H9 (cell line): ENCODE measurements around the gene LRMDA. TPM values are rescaled to one million over a fixed set of nuclear protein-coding genes. Genes with fewer than 3 reads are reported as not detected.
A peak's percentile ranks its signal among the peaks of the same experiment; 100 is the strongest.

Experiments
- DNase-seq: peaks from one replicate; pipeline ENCODE4 v3.0.0-alpha.2; 2017
- H2AFZ ChIP-seq: one replicate; pipeline ENCODE4 v1.6.1; 2013; ENCODE audit warnings: mild to moderate bottlenecking, low read length, control low read depth, moderate library complexity
- H2AK5ac ChIP-seq: 2 replicates; pipeline ENCODE4 v1.6.1; 2013; ENCODE audit warnings: low read length, control low read depth, mixed read lengths; ENCODE audit not compliant: insufficient read length
- H2BK120ac ChIP-seq: one replicate; pipeline ENCODE4 v1.6.1; 2013; ENCODE audit warnings: low read depth, mild to moderate bottlenecking, low read length, control low read depth, inconsistent platforms; ENCODE audit not compliant: poor library complexity, severe bottlenecking
- H2BK12ac ChIP-seq: 2 replicates; pipeline ENCODE4 v1.6.1; 2013; ENCODE audit warnings: low read length, control low read depth, mixed read lengths, low read depth; ENCODE audit not compliant: insufficient read length
- H2BK15ac ChIP-seq: 2 replicates; pipeline ENCODE4 v1.6.1; 2013; ENCODE audit warnings: low read depth, low read length, control low read depth
- H2BK20ac ChIP-seq: one replicate; pipeline ENCODE4 v1.6.1; 2013; ENCODE audit warnings: low read depth, mild to moderate bottlenecking, low read length, control low read depth, inconsistent platforms; ENCODE audit not compliant: poor library complexity, severe bottlenecking
- H2BK5ac ChIP-seq: 2 replicates; pipeline ENCODE4 v1.6.1; 2013; ENCODE audit warnings: low read length, control low read depth, mixed read lengths; ENCODE audit not compliant: insufficient read length
- H3K14ac ChIP-seq: 2 replicates; pipeline ENCODE4 v1.6.1; 2013; ENCODE audit warnings: low read length, control low read depth; ENCODE audit not compliant: insufficient read depth
- H3K18ac ChIP-seq: 2 replicates; pipeline ENCODE4 v1.6.1; 2013; ENCODE audit warnings: low read depth, mild to moderate bottlenecking, mixed read lengths, low read length, control low read depth; ENCODE audit not compliant: insufficient read length
- H3K23ac ChIP-seq: 2 replicates; pipeline ENCODE4 v1.6.1; 2013; ENCODE audit warnings: low read length, control low read depth, mixed read lengths, low read depth; ENCODE audit not compliant: insufficient read length
- H3K23me2 ChIP-seq: 2 replicates; pipeline ENCODE4 v1.6.1; 2013; ENCODE audit warnings: low read depth, mild to moderate bottlenecking, mixed read lengths, low read length, control low read depth; ENCODE audit not compliant: insufficient read length, poor library complexity, severe bottlenecking
- H3K27ac ChIP-seq: 2 replicates; pipeline ENCODE4 v1.5.1; 2013; ENCODE audit warnings: low read length, control low read depth, mixed read lengths, low read depth; ENCODE audit not compliant: insufficient read length
- H3K27me3 ChIP-seq: 2 replicates; pipeline ENCODE4 v1.6.1; 2013; ENCODE audit warnings: low read length, control low read depth, inconsistent platforms; ENCODE audit not compliant: insufficient read depth
- H3K4ac ChIP-seq: 2 replicates; pipeline ENCODE4 v1.6.1; 2013; ENCODE audit warnings: low read depth, mild to moderate bottlenecking, control low read depth, inconsistent platforms, low read length, moderate library complexity
- H3K4me1 ChIP-seq: 2 replicates; pipeline ENCODE4 v1.6.1; 2013; ENCODE audit warnings: low read length, control low read depth, inconsistent platforms; ENCODE audit not compliant: insufficient read depth
- H3K4me2 ChIP-seq: 2 replicates; pipeline ENCODE4 v1.6.1; 2013; ENCODE audit warnings: low read length, control low read depth, mixed read lengths; ENCODE audit not compliant: insufficient read length, insufficient read depth
- H3K56ac ChIP-seq: 2 replicates; pipeline ENCODE4 v1.6.1; 2013; ENCODE audit warnings: low read depth, mild to moderate bottlenecking, mixed read lengths, low read length, control low read depth; ENCODE audit not compliant: insufficient read length
- H3K79me1 ChIP-seq: 2 replicates; pipeline ENCODE4 v1.6.1; 2013; ENCODE audit warnings: low read depth, mild to moderate bottlenecking, moderate library complexity, low read length, control low read depth, inconsistent platforms; ENCODE audit not compliant: insufficient read depth, poor library complexity, severe bottlenecking
- H3K79me2 ChIP-seq: 2 replicates; pipeline ENCODE4 v1.6.1; 2013; ENCODE audit warnings: low read length, control low read depth, inconsistent platforms; ENCODE audit not compliant: insufficient read depth
- H3K9ac ChIP-seq: 2 replicates; pipeline ENCODE4 v1.6.1; 2013; ENCODE audit warnings: low read length, control low read depth, mixed read lengths; ENCODE audit not compliant: insufficient read length; ENCODE audit errors: extremely low read depth
- H3K9me3 ChIP-seq: one replicate; pipeline ENCODE4 v1.6.1; 2013; ENCODE audit warnings: low read depth, low read length, inconsistent platforms; ENCODE audit not compliant: control insufficient read depth
- H3T11ph ChIP-seq: one replicate; pipeline ENCODE4 v1.6.1; 2013; ENCODE audit warnings: mild to moderate bottlenecking, low read length, control low read depth, inconsistent platforms
- H4K20me1 ChIP-seq: one replicate; pipeline ENCODE4 v1.6.1; 2013; ENCODE audit not compliant: control insufficient read depth, insufficient read length, insufficient read depth
- H4K5ac ChIP-seq: 2 replicates; pipeline ENCODE4 v1.6.1; 2013; ENCODE audit warnings: low read depth, mild to moderate bottlenecking, mixed read lengths, low read length, control low read depth; ENCODE audit not compliant: insufficient read length
- H4K8ac ChIP-seq: replicated peaks from 2 replicates; pipeline ENCODE4 v1.6.1; 2013; ENCODE audit warnings: low read length, control low read depth, mixed read lengths, low read depth; ENCODE audit not compliant: insufficient read length
- H4K91ac ChIP-seq: 2 replicates; pipeline ENCODE4 v1.6.1; 2013; ENCODE audit warnings: low read depth, mild to moderate bottlenecking, moderate library complexity, mixed read lengths, low read length, control low read depth; ENCODE audit not compliant: insufficient read length
- H3K27ac Mint-ChIP-seq, 3 experiments: 2 replicates in 2 of 3; 3 replicates in 1 of 3; pipeline ENCODE4 v1.8.0; 2020 to 2021; ENCODE audit warnings: mixed read lengths in 3 of 3, mild to moderate bottlenecking in 1 of 3, moderate library complexity in 1 of 3
- H3K27me3 Mint-ChIP-seq: 2 replicates; pipeline ENCODE4 v1.8.0; 2021; ENCODE audit warnings: low read depth, mild to moderate bottlenecking, moderate library complexity, mixed read lengths
- H3K36me3 Mint-ChIP-seq, 3 experiments: 2 replicates in 2 of 3; 3 replicates in 1 of 3; pipeline ENCODE4 v1.8.0; 2020 to 2021; ENCODE audit warnings: low read depth in 3 of 3, mixed read lengths in 3 of 3; ENCODE audit not compliant: insufficient read depth in 1 of 3
- H3K4me1 Mint-ChIP-seq, 2 experiments: 2 replicates each; pipeline ENCODE4 v1.8.0; 2020; ENCODE audit warnings: mixed read lengths in 2 of 2
- H3K4me3 Mint-ChIP-seq, 2 experiments: 2 replicates in 1 of 2; 3 replicates in 1 of 2; pipeline ENCODE4 v1.8.0; 2020 to 2021; ENCODE audit warnings: mild to moderate bottlenecking in 2 of 2, mixed read lengths in 2 of 2, moderate library complexity in 1 of 2
- H3K9me3 Mint-ChIP-seq, 2 experiments: 2 replicates in 1 of 2; 3 replicates in 1 of 2; pipeline ENCODE4 v1.8.0; 2020; ENCODE audit warnings: mild to moderate bottlenecking in 2 of 2, mixed read lengths in 2 of 2, moderate library complexity in 1 of 2
- whole genome bisulfite sequencing: extraction: QIAGEN DNeasy Blood & Tissue Kit; methylation state at CpG from one replicate; pipeline ENCODE4 v1.1.7; 2013; ENCODE audit warnings: missing lambda C conversion rate, low lambda C conversion rate, mixed read lengths; ENCODE audit not compliant: insufficient read length; ENCODE audit errors: extremely low coverage; 5-methylcytosine and 5-hydroxymethylcytosine counted together
- total RNA-seq: library from RNA; stranded (reverse); gene quantifications from 2 replicates; pipeline ENCODE4 v1.2.1, GENCODE V29; 2021
- TF ChIP-seq, protein P1 (sequence below): fragments of 200-600 bp; sonication (generic); conservative IDR thresholded peaks from 3 replicates; pipeline ENCODE4 v1.8.0; 2021; ENCODE audit warnings: antibody characterized with exemption, mild to moderate bottlenecking

LRMDA gene
- total RNA-seq, 1 experiment from 2014 or later: 1.8 TPM

DNA sequence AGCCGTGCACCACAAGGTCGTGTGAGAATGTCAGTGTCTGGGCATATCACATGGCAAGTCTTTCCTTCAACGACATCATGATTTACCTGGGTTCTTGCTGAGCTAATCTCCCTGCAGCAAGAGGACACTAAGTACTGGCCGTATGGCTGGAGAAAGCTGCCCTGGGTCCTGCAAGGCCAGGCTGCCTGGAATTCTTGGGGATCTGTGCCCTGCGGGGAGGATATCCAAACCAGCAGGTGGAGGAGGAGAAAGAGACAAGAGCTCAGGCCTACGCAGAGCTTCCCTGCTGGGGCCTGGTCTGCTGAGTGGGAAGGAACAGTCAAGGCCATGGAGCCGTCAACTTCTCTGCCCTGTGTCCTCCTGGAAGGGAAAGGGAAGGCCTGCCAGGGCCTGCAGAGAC, 552.6 kb downstream of the LRMDA start:
- Histone ChIP-seq H2BK12ac (no peak overlapping the region), H3K18ac (peak overlapping the region; percentile 11), H2BK20ac (no peak overlapping the region), H3K4me1 (no peaks in the 10 kb centered on the region), H2AK5ac (no peak overlapping the region), H3K9me3 (no peaks in the 10 kb centered on the region), H3K23ac (no peak overlapping the region), H2BK15ac (no peak overlapping the region), H4K91ac (no peak overlapping the region), H2AFZ (no peak overlapping the region), H3K14ac (peak overlapping the region; percentile 54; the same call in 1 of the 2 replicates), H3K9ac (no peak overlapping the region), H3K27ac (no peak overlapping the region), H3K79me2 (no peaks in the 10 kb centered on the region), H3K4me2 (no peak overlapping the region), H4K20me1 (no peaks in the 10 kb centered on the region), H4K8ac (no peak overlapping the region), H2BK5ac (no peak overlapping the region), H3K79me1 (no peaks in the 10 kb centered on the region), H3T11ph (no peak overlapping the region), H3K23me2 (no peaks in the 10 kb centered on the region), H4K5ac (no peak overlapping the region), H2BK120ac (no peak overlapping the region), H3K27me3 (no peaks in the 10 kb centered on the region), H3K4ac (no peak overlapping the region), H3K56ac (no peak overlapping the region)
- DNase-seq: no peak
- Mint-ChIP-seq H3K9me3 (no peaks in the 10 kb centered on the region), H3K36me3 (peaks cover 0 to 2% (median 0%) of the 10 kb centered on the region in 3 experiments; a peak in 2 of 7 replicates), H3K27me3 (no peaks in the 10 kb centered on the region; the same call in 1 of the 2 replicates), H3K27ac (no peak overlapping the region), H3K4me1 (peaks cover 12 to 13% of the 10 kb centered on the region in 2 experiments; a peak in 3 of 4 replicates), H3K4me3 (no peak overlapping the region)
- TF ChIP-seq, protein P1, sequence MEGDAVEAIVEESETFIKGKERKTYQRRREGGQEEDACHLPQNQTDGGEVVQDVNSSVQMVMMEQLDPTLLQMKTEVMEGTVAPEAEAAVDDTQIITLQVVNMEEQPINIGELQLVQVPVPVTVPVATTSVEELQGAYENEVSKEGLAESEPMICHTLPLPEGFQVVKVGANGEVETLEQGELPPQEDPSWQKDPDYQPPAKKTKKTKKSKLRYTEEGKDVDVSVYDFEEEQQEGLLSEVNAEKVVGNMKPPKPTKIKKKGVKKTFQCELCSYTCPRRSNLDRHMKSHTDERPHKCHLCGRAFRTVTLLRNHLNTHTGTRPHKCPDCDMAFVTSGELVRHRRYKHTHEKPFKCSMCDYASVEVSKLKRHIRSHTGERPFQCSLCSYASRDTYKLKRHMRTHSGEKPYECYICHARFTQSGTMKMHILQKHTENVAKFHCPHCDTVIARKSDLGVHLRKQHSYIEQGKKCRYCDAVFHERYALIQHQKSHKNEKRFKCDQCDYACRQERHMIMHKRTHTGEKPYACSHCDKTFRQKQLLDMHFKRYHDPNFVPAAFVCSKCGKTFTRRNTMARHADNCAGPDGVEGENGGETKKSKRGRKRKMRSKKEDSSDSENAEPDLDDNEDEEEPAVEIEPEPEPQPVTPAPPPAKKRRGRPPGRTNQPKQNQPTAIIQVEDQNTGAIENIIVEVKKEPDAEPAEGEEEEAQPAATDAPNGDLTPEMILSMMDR: no peak
- whole genome bisulfite sequencing: no CpG with 5 or more reads among the region's 7 CpGs
